HG02981 (cell line): ENCODE data around the gene CHCHD2.
"Not testable (repeated sequence)": the region's sequence is repeated elsewhere in the genome, so short reads cannot be mapped to it uniquely, and the experiment has no call there.

ENCODE experiments used
- ATAC-seq: cut with Tn5 transposase; IDR thresholded peaks from one replicate; pipeline ENCODE4 v1.9.1; 2021; ENCODE audit warnings: mild to moderate bottlenecking, moderate library complexity; ENCODE audit not compliant: unreplicated experiment

CHCHD2 gene

GRCh38 chr7:56083150-56083785 lies 23.0 kb downstream of the CHCHD2 start:
- no peak for ATAC-seq

GRCh38 chr7:56081626-56082340 lies 24.5 kb downstream of the CHCHD2 start:
- no peak for ATAC-seq

GRCh38 chr7:56080726-56081435 lies 25.4 kb downstream of the CHCHD2 start:
- not testable (repeated sequence) for ATAC-seq

GRCh38 chr7:56079450-56080185 lies 26.7 kb downstream of the CHCHD2 start:
- no peak for ATAC-seq

- ATAC-seq: no peak
Observed at GRCh38 chr7:56078196-56078595, 28.1 kb downstream of the CHCHD2 start.

- ATAC-seq: no peak
Observed at GRCh38 chr7:56077681-56078080, 28.6 kb downstream of the CHCHD2 start.

- ATAC-seq: peak; percentile 92
Observed at GRCh38 chr7:56074371-56074791, 31.9 kb downstream of the CHCHD2 start.

GRCh38 chr7:56066376-56066775 lies 39.9 kb downstream of the CHCHD2 start:
- ATAC-seq: not testable (repeated sequence)

- peak; percentile 85 for ATAC-seq
Observed at GRCh38 chr7:56063882-56064625, 42.2 kb downstream of the CHCHD2 start, which contains the start of gene SUMF2. Gene SUMF2, plus strand, starts transcription at chr7:56064286. Its CDS starts 26 bp downstream, at chr7:56064312.

GRCh38 chr7:56063500-56063881 lies 42.8 kb downstream of the CHCHD2 start:
- ATAC-seq: no peak

- no peak for ATAC-seq
Observed at GRCh38 chr7:56062382-56062781, 43.9 kb downstream of the CHCHD2 start.

GRCh38 chr7:56053993-56054392 lies 52.3 kb downstream of the CHCHD2 start:
- no peak for ATAC-seq

- ATAC-seq: no peak
Observed at GRCh38 chr7:56053379-56053778, 52.9 kb downstream of the CHCHD2 start.
